Liver (tissue), 9 donors: ENCODE measurements around the gene CFAP77. TPM values are rescaled to one million over a fixed set of nuclear protein-coding genes. Genes with fewer than 3 reads are reported as not detected.

Experiments
- DNase-seq: peaks from one replicate; pipeline ENCODE4 v3.0.0-alpha.2; 2017; ENCODE audit warnings: low spot score
- H3K27ac ChIP-seq, 2 donors: one replicate each; pipeline ENCODE4 v1.7.0; 2013; ENCODE audit warnings: inconsistent platforms in 2 of 2, low read length in 2 of 2, control low read depth in 1 of 2, low read depth in 1 of 2, mild to moderate bottlenecking in 1 of 2
- H3K27me3 ChIP-seq, 4 donors: one replicate each; pipeline versions ENCODE4 v1.6.1 to v1.7.0; 2013; ENCODE audit warnings: low read length in 3 of 4, inconsistent platforms in 1 of 4, mild to moderate bottlenecking in 1 of 4, moderate library complexity in 1 of 4; ENCODE audit not compliant: control insufficient read depth in 4 of 4, insufficient read depth in 4 of 4
- H3K36me3 ChIP-seq, 4 donors: one replicate each; pipeline versions ENCODE4 v1.6.1 to v1.7.0; 2013; ENCODE audit warnings: low read length in 3 of 4, mild to moderate bottlenecking in 3 of 4, low read depth in 1 of 4, moderate library complexity in 1 of 4; ENCODE audit not compliant: control insufficient read depth in 4 of 4, insufficient read depth in 3 of 4
- H3K4me1 ChIP-seq, 4 donors: one replicate each; pipeline versions ENCODE4 v1.6.1 to v1.7.0; 2013; ENCODE audit warnings: low read length in 3 of 4, mild to moderate bottlenecking in 3 of 4, moderate library complexity in 1 of 4; ENCODE audit not compliant: control insufficient read depth in 4 of 4, insufficient read depth in 4 of 4
- H3K4me3 ChIP-seq, 3 donors: one replicate each; pipeline versions ENCODE4 v1.6.1 to v1.7.0; 2013; ENCODE audit warnings: low read length in 3 of 3, control low read depth in 1 of 3, low read depth in 1 of 3, mild to moderate bottlenecking in 1 of 3
- H3K9ac ChIP-seq, 2 donors: one replicate each; pipeline ENCODE4 v1.7.0; 2013; ENCODE audit warnings: low read length in 2 of 2, mild to moderate bottlenecking in 2 of 2, moderate library complexity in 2 of 2, control low read depth in 1 of 2, low read depth in 1 of 2
- H3K9me3 ChIP-seq, 4 donors: one replicate each; pipeline versions ENCODE4 v1.6.1 to v1.7.0; 2013; ENCODE audit warnings: low read length in 3 of 4; ENCODE audit not compliant: control insufficient read depth in 4 of 4
- ATF3 ChIP-seq: IDR thresholded peaks from 2 replicates; pipeline ENCODE4 v1.6.1; 2016; ENCODE audit warnings: antibody characterized with exemption
- CTCF ChIP-seq: fragments of 150-350 bp; IDR thresholded peaks from 2 replicates; pipeline ENCODE4 v1.5.1; 2017; ENCODE audit warnings: improper control_type of control experiment, low read depth, low read length; ENCODE audit not compliant: missing input control
- EGR1 ChIP-seq, 2 donors: IDR thresholded peaks; 2 replicates each; pipeline ENCODE4 v1.6.1; 2016 to 2018; ENCODE audit warnings: antibody characterized with exemption in 2 of 2, low read depth in 2 of 2
- FOXA1 ChIP-seq: IDR thresholded peaks from 2 replicates; pipeline ENCODE4 v1.6.1; 2016; ENCODE audit warnings: antibody characterized with exemption
- FOXA2 ChIP-seq: IDR thresholded peaks from 2 replicates; pipeline ENCODE4 v1.6.1; 2016; ENCODE audit warnings: antibody characterized with exemption
- GABPA ChIP-seq, 2 donors: IDR thresholded peaks in 1 of 2; conservative IDR thresholded peaks in 1 of 2; 2 replicates each; pipeline ENCODE4 v1.6.1; 2016; ENCODE audit warnings: antibody characterized with exemption in 2 of 2, mild to moderate bottlenecking in 1 of 2, moderate library complexity in 1 of 2
- HNF4A ChIP-seq, 2 donors: conservative IDR thresholded peaks; 2 replicates each; pipeline ENCODE4 v1.6.1; 2016; ENCODE audit warnings: antibody characterized with exemption in 2 of 2, mild to moderate bottlenecking in 2 of 2
- HNF4G ChIP-seq: IDR thresholded peaks from 2 replicates; pipeline ENCODE4 v1.6.1; 2016; ENCODE audit warnings: antibody characterized with exemption
- JUND ChIP-seq, 2 donors: IDR thresholded peaks; 2 replicates each; pipeline ENCODE4 v1.6.1; 2016; ENCODE audit warnings: antibody characterized with exemption in 2 of 2
- NR2F2 ChIP-seq: IDR thresholded peaks from 2 replicates; pipeline ENCODE4 v1.6.1; 2016; ENCODE audit warnings: antibody characterized with exemption
- RAD21 ChIP-seq, 2 donors: IDR thresholded peaks; 2 replicates each; pipeline ENCODE4 v1.6.1; 2016; ENCODE audit warnings: antibody characterized with exemption in 2 of 2, mild to moderate bottlenecking in 2 of 2
- RXRA ChIP-seq, 2 donors: IDR thresholded peaks; 2 replicates each; pipeline ENCODE4 v1.6.1; 2017 to 2018; ENCODE audit warnings: antibody characterized with exemption in 2 of 2, mild to moderate bottlenecking in 1 of 2
- SP1 ChIP-seq: IDR thresholded peaks from 2 replicates; pipeline ENCODE4 v1.6.1; 2018; ENCODE audit warnings: antibody characterized with exemption, mild to moderate bottlenecking
- TAF1 ChIP-seq: conservative IDR thresholded peaks from 2 replicates; pipeline ENCODE4 v1.6.1; 2016; ENCODE audit warnings: antibody characterized with exemption, mild to moderate bottlenecking
- YY1 ChIP-seq: IDR thresholded peaks from 2 replicates; pipeline ENCODE4 v1.6.1; 2016; ENCODE audit warnings: antibody characterized with exemption, mild to moderate bottlenecking
- WGBS: extraction: QIAGEN DNeasy Blood & Tissue Kit; methylation state at CpG from one replicate; pipeline ENCODE4 v1.1.7; 2013; 5-methylcytosine and 5-hydroxymethylcytosine counted together
- polyA plus RNA-seq, 2 donors: library from polyadenylated mRNA; stranded (reverse) in 1 of 2; unstranded in 1 of 2; fragments of 200-250 nt in 1 of 2; fragments of >200 nt in 1 of 2; fragmentation: Nextera tagmentation in 1 of 2; extraction: Ambion mirVana in 1 of 2; gene quantifications; one replicate each; pipeline versions ENCODE4 v1.2.1 to v1.2.3, GENCODE V29; 2013 to 2015
- total RNA-seq, 2 donors: library from RNA; depleted of rRNA; stranded (reverse); fragments of >200 nt; gene quantifications; one replicate each; pipeline ENCODE4 v1.2.3, GENCODE V29; 2014
- TF ChIP-seq, protein P1 (sequence below): IDR thresholded peaks from 2 replicates; pipeline ENCODE4 v1.6.1; 2016; ENCODE audit warnings: antibody characterized with exemption, mild to moderate bottlenecking
- TF ChIP-seq, protein P2 (sequence below): IDR thresholded peaks from 2 replicates; pipeline ENCODE4 v1.6.1; 2016; ENCODE audit warnings: antibody characterized with exemption
- donor health status: healthy.
- donor health status: healthy.
- donor health status: healthy.
- donor health status: healthy.
- donor health status: healthy.

CFAP77 gene
- total and polyA plus RNA-seq, 4 donors = not detected

GRCh38 chr9:132488626-132489025, 78.6 kb downstream of the CFAP77 start:
- Histone ChIP-seq H3K27ac (no peak overlapping the region), H3K4me3 (no peak overlapping the region), H3K36me3 (no peaks in the 10 kb centered on the region), H3K9me3 (no peaks in the 10 kb centered on the region), H3K9ac (no peak overlapping the region), H3K4me1 (no peaks in the 10 kb centered on the region), H3K27me3 (peaks cover 0 to 2% (median 0%) of the 10 kb centered on the region in 4 donors)
- WGBS = 37% methylated on average over 9 of the region's 9 CpGs
- TF ChIP-seq, protein P1, sequence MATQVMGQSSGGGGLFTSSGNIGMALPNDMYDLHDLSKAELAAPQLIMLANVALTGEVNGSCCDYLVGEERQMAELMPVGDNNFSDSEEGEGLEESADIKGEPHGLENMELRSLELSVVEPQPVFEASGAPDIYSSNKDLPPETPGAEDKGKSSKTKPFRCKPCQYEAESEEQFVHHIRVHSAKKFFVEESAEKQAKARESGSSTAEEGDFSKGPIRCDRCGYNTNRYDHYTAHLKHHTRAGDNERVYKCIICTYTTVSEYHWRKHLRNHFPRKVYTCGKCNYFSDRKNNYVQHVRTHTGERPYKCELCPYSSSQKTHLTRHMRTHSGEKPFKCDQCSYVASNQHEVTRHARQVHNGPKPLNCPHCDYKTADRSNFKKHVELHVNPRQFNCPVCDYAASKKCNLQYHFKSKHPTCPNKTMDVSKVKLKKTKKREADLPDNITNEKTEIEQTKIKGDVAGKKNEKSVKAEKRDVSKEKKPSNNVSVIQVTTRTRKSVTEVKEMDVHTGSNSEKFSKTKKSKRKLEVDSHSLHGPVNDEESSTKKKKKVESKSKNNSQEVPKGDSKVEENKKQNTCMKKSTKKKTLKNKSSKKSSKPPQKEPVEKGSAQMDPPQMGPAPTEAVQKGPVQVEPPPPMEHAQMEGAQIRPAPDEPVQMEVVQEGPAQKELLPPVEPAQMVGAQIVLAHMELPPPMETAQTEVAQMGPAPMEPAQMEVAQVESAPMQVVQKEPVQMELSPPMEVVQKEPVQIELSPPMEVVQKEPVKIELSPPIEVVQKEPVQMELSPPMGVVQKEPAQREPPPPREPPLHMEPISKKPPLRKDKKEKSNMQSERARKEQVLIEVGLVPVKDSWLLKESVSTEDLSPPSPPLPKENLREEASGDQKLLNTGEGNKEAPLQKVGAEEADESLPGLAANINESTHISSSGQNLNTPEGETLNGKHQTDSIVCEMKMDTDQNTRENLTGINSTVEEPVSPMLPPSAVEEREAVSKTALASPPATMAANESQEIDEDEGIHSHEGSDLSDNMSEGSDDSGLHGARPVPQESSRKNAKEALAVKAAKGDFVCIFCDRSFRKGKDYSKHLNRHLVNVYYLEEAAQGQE = no peak
- TF ChIP-seq SP1 (no peak), FOXA1 (no peak), TAF1 (no peak)
- no peak for DNase-seq

GRCh38 chr9:132489536-132489935, 79.5 kb downstream of the CFAP77 start:
- 71% methylated on average over 9 of the region's 9 CpGs for WGBS
- Histone ChIP-seq H3K9me3 (peaks cover 0 to 1% (median 0%) of the 10 kb centered on the region in 4 donors), H3K9ac (no peak overlapping the region), H3K4me1 (no peaks in the 10 kb centered on the region), H3K27me3 (peaks cover 0 to 3% (median under 1%) of the 10 kb centered on the region in 4 donors), H3K36me3 (no peaks in the 10 kb centered on the region), H3K27ac (no peak overlapping the region), H3K4me3 (no peak overlapping the region)
- TF ChIP-seq EGR1 (IDR thresholded peaks at IDR 0.05; ENCODE audit: low read depth in 2 of 2) (no peak), HNF4A (conservative IDR thresholded peaks at IDR 0.05) (no peak), TAF1 (no peak), YY1 (no peak), RXRA (IDR thresholded peaks at IDR 0.05) (no peak), FOXA1 (no peak)
- TF ChIP-seq, protein P2, sequence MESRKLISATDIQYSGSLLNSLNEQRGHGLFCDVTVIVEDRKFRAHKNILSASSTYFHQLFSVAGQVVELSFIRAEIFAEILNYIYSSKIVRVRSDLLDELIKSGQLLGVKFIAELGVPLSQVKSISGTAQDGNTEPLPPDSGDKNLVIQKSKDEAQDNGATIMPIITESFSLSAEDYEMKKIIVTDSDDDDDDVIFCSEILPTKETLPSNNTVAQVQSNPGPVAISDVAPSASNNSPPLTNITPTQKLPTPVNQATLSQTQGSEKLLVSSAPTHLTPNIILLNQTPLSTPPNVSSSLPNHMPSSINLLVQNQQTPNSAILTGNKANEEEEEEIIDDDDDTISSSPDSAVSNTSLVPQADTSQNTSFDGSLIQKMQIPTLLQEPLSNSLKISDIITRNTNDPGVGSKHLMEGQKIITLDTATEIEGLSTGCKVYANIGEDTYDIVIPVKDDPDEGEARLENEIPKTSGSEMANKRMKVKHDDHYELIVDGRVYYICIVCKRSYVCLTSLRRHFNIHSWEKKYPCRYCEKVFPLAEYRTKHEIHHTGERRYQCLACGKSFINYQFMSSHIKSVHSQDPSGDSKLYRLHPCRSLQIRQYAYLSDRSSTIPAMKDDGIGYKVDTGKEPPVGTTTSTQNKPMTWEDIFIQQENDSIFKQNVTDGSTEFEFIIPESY = no peak
- DNase-seq = no peak

DNA sequence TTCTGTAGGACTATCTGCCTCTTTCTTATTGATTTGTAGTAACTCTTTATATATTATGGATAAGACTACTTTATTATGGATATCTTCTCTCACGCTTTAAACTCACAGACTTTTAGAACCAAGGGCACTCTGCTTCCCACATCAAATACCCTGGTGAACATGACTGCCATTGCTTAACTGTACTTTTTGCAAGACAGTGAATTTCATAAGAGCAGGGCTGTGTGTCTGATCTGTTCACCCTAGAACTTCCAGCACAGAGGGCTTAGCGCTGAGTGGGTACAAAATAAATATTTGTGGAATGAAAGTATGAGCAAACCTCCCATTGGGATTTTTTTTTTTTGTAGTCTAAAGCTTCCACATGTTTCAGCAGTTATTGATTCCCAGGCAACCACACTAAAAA, 84.8 kb downstream of the CFAP77 start:
- DNase-seq = no peak
- Histone ChIP-seq H3K4me1 (no peaks in the 10 kb centered on the region), H3K27ac (no peak overlapping the region), H3K36me3 (no peaks in the 10 kb centered on the region), H3K9me3 (peaks cover 0 to 2% (median 0%) of the 10 kb centered on the region in 4 donors), H3K4me3 (no peak overlapping the region), H3K9ac (no peak overlapping the region), H3K27me3 (peaks cover 0 to 5% (median 0%) of the 10 kb centered on the region in 4 donors)
- 58% methylated on average over 2 of the region's 2 CpGs for WGBS
- no peak for TF ChIP-seq JUND (IDR thresholded peaks at IDR 0.05)
- TF ChIP-seq GABPA (IDR thresholded peaks at IDR 0.05 in 1 of 2, conservative IDR thresholded peaks at IDR 0.05 in 1 of 2) = no peak
- no peak for TF ChIP-seq YY1
- TF ChIP-seq CTCF = no peak
- no peak for TF ChIP-seq FOXA2
- no peak for TF ChIP-seq FOXA1
- TF ChIP-seq HNF4G = no peak
- TF ChIP-seq NR2F2 = no peak
- TF ChIP-seq, protein P1 = no peak
- TF ChIP-seq HNF4A (conservative IDR thresholded peaks at IDR 0.05) = no peak
- TF ChIP-seq TAF1 = no peak
- no peak for TF ChIP-seq EGR1 (IDR thresholded peaks at IDR 0.05; ENCODE audit: low read depth in 2 of 2)
- TF ChIP-seq RXRA (IDR thresholded peaks at IDR 0.05) = no peak
- TF ChIP-seq RAD21 (IDR thresholded peaks at IDR 0.05) = no peak
- no peak for TF ChIP-seq ATF3
- TF ChIP-seq SP1 = no peak
